SH-SY5Y (cell line): ENCODE results near the gene KIF1C.

Experiments
- GATA2 ChIP-seq: IDR thresholded peaks from 2 replicates; pipeline ENCODE4 v1.6.1; 2011; ENCODE audit warnings: mild to moderate bottlenecking, low read depth, low read length
- GATA3 ChIP-seq: IDR thresholded peaks from 2 replicates; pipeline ENCODE4 v1.6.1; 2011; ENCODE audit warnings: low read depth, mild to moderate bottlenecking, low read length, moderate library complexity

KIF1C gene

DNA sequence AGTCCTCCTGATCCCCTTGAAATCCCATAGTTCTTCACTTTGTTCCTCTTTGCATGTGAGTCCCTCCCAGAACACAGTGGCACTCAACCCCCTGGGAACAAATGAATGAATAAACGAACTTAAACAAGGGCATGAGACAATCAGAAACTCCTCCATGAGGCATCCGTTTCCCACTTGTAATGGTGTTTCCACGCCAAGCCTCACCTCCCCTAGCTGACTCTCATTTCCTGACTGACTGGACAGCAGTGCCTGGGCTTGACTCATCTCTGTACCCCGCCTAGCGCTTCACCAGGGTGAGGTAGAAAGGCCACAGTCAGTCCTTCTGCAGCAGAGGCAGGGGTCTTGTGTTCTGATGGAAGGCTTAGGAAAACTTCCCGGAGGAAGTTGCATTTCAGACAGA, 14.2 kb downstream of the KIF1C start:
- TF ChIP-seq GATA2 (no peak), GATA3 (no peak)

- no peak for TF ChIP-seq GATA3
These were observed 16.6 kb downstream of the KIF1C start for GRCh38 chr17:5014357-5014756.

GRCh38 chr17:5019475-5019956, 21.8 kb downstream of the KIF1C start:
- TF ChIP-seq GATA2 (no peak), GATA3 (no peak)

- TF ChIP-seq GATA3 (no peak), GATA2 (no peak)
These were observed 22.8 kb downstream of the KIF1C start for GRCh38 chr17:5020502-5021023.

DNA sequence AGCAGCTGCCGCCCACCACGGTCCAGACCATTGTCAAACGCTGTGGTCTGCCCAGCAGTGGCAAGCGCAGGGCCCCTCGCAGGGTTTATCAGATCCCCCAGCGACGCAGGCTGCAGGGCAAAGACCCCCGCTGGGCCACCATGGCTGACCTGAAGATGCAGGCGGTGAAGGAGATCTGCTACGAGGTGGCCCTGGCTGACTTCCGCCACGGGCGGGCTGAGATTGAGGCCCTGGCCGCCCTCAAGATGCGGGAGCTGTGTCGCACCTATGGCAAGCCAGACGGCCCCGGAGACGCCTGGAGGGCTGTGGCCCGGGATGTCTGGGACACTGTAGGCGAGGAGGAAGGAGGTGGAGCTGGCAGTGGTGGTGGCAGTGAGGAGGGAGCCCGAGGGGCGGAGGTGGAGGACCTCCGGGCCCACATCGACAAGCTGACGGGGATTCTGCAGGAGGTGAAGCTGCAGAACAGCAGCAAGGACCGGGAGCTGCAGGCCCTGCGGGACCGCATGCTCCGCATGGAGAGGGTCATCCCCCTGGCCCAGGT, 24.5 kb downstream of the KIF1C start:
- TF ChIP-seq GATA2: no peak
- TF ChIP-seq GATA3: no peak

DNA sequence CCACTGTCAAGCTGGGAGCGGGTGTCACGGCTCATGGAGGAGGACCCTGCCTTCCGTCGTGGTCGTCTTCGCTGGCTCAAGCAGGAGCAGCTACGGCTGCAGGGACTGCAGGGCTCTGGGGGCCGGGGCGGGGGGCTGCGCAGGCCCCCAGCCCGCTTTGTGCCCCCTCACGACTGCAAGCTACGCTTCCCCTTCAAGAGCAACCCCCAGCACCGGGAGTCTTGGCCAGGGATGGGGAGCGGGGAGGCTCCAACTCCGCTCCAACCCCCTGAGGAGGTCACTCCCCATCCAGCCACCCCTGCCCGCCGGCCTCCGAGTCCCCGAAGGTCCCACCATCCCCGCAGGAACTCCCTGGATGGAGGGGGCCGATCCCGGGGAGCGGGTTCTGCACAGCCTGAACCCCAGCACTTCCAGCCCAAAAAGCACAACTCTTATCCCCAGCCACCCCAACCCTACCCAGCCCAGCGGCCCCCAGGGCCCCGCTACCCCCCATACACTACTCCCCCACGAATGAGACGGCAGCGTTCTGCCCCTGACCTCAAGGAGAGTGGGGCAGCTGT, 25.9 kb downstream of the KIF1C start:
- TF ChIP-seq GATA2: no peak

- TF ChIP-seq GATA3 (no peak), GATA2 (no peak)
These were observed 26.9 kb downstream of the KIF1C start for GRCh38 chr17:5024604-5025003.

DNA sequence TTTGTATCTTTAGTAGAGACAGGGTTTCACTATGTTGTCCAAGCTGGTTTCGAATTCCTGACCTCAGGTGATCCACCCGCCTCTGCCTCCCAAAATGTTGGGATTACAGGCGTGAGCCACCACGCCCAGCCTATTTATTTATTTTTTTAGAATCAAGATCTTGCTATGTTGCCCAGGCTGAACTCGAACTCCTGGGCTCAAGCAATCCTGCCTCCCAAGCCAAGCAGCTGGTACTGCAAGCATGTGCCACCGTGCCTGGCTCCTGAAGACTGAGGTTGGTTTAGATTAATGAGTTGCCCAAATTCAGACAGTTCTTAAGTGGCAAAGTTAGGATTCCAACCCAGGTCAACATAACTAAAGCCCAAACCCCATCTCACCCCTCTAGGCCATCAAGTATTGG, 29.5 kb downstream of the KIF1C start:
- no peak for TF ChIP-seq GATA3
- TF ChIP-seq GATA2: no peak

DNA sequence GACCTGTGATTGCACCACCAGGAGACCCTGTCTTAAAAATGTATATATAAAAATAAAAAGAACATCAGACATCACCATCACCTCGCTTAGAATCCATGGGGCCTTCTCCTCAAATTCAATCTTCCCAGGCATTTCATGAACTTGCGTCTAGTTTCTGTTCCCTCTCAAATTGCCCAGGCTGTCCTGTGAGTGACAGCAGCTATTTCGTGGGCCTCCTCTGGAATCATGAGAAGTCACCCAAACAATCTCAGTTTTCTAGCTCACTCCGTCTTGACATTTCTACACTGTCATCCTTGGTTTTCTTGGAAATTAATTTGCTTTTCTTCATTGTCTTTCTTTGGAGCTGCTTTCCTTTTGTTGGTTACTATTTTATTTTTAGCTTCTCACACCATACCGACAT, 30.2 kb downstream of the KIF1C start:
- TF ChIP-seq GATA2 (no peak), GATA3 (no peak)

- no peak for TF ChIP-seq GATA3
- no peak for TF ChIP-seq GATA2
These were observed 33.8 kb downstream of the KIF1C start for GRCh38 chr17:5031365-5032082.

GRCh38 chr17:5032865-5033264, 35.1 kb downstream of the KIF1C start:
- TF ChIP-seq GATA3 (no peak), GATA2 (no peak)

- TF ChIP-seq GATA2 (no peak), GATA3 (no peak)
These were observed 35.7 kb downstream of the KIF1C start for GRCh38 chr17:5033352-5034015.

GRCh38 chr17:5034063-5034462, 36.3 kb downstream of the KIF1C start:
- TF ChIP-seq GATA3: no peak
- no peak for TF ChIP-seq GATA2

- TF ChIP-seq GATA3: no peak
- no peak for TF ChIP-seq GATA2
These were observed 36.9 kb downstream of the KIF1C start for GRCh38 chr17:5034651-5035050.

DNA sequence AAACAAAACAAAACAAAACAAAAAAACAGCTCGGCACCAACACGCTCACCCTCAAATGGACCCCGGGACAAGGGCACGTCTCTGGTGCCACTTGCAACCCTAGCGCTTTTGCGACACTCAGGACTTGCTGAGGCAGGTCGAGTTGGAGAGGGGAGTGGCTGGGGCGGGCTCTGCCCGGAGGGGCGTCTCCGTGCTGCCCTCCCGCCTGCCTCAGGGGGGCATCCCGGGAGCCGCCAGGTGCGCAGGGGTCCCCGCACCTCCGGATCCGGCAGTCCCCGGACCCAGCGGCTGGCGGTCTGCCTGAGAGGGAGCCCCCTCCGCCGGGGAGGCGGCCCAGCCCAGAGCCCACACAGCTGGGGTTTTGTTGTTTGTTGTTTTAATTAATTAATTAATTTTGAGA, 37.6 kb downstream of the KIF1C start, which contains the start of gene SLC52A1:
Gene SLC52A1, minus strand, starts transcription at position 112 of the 400 bp plus-strand sequence. CDS start 820 bp downstream, outside the sequence.
- no peak for TF ChIP-seq GATA3
- no peak for TF ChIP-seq GATA2
